Measurements from ENCODE around the gene FGD4. TPM values are rescaled to one million over a fixed set of nuclear protein-coding genes. Genes with fewer than 3 reads are reported as not detected.
A peak's percentile ranks its signal among the peaks of the same experiment; 100 is the strongest.

Gene FGD4
- total RNA-seq, 1 experiment from 2014 or later = 31.6 TPM

GRCh38 chr12:32651956-32652210 lies 252.5 kb downstream of the FGD4 start:
- Mint-ChIP-seq H3K27ac (ENCODE audit: unreplicated experiment) (no peak overlapping the region), H3K4me1 (ENCODE audit: low read depth, unreplicated experiment) (peaks cover 7% of the 10 kb centered on the region), H3K36me3 (ENCODE audit: insufficient read depth, unreplicated experiment) (peaks cover 11% of the 10 kb centered on the region), H3K9me3 (ENCODE audit: unreplicated experiment) (no peaks in the 10 kb centered on the region), H3K4me3 (ENCODE audit: unreplicated experiment) (no peak overlapping the region), H3K27me3 (ENCODE audit: insufficient read depth, unreplicated experiment) (no peaks in the 10 kb centered on the region)
- intact Hi-C loops (cut with micrococcal nuclease; ENCODE audit: unreplicated experiment) = loop anchor here (10.0 kb wide), 1 partner anchor 117 kb away; no protein-coding TSS in a partner anchor
- TF ChIP-seq, protein P1, sequence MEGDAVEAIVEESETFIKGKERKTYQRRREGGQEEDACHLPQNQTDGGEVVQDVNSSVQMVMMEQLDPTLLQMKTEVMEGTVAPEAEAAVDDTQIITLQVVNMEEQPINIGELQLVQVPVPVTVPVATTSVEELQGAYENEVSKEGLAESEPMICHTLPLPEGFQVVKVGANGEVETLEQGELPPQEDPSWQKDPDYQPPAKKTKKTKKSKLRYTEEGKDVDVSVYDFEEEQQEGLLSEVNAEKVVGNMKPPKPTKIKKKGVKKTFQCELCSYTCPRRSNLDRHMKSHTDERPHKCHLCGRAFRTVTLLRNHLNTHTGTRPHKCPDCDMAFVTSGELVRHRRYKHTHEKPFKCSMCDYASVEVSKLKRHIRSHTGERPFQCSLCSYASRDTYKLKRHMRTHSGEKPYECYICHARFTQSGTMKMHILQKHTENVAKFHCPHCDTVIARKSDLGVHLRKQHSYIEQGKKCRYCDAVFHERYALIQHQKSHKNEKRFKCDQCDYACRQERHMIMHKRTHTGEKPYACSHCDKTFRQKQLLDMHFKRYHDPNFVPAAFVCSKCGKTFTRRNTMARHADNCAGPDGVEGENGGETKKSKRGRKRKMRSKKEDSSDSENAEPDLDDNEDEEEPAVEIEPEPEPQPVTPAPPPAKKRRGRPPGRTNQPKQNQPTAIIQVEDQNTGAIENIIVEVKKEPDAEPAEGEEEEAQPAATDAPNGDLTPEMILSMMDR (IDR thresholded peaks at IDR 0.05; ENCODE audit: insufficient read depth in 1 of 2, low read depth in 1 of 2, low read length in 1 of 2, severe bottlenecking in 1 of 2, unreplicated experiment in 1 of 2) = no peak
- DNase-seq = no peak
- POLR2A ChIA-PET = no interaction called here
- no peak overlapping the region for H3K4me3 ChIP-seq (ENCODE audit: low read depth, low read length)
- CTCF ChIA-PET = interaction anchor here (0.9 kb wide), 1 partner anchor 20 kb away, joined by 3 read pairs; no protein-coding TSS in a partner anchor
- BruUV-seq (replicated peaks) = no TSS peak
- H3K36me3 ChIP-seq (ENCODE audit: control insufficient read depth, insufficient read depth, low read length) = no peaks in the 10 kb centered on the region
- H3K27me3 ChIP-seq (replicated peaks; ENCODE audit: control insufficient read depth, insufficient read depth, low read length) = no peaks in the 10 kb centered on the region
- no peaks in the 10 kb centered on the region for H3K4me1 ChIP-seq
- H3K9me3 ChIP-seq = no peaks in the 10 kb centered on the region

GRCh38 chr12:32659908-32660440 lies 260.6 kb downstream of the FGD4 start:
- Mint-ChIP-seq H3K4me3 (ENCODE audit: unreplicated experiment) (no peak overlapping the region), H3K27ac (ENCODE audit: unreplicated experiment) (no peak overlapping the region), H3K4me1 (ENCODE audit: low read depth, unreplicated experiment) (no peaks in the 10 kb centered on the region), H3K27me3 (ENCODE audit: insufficient read depth, unreplicated experiment) (no peaks in the 10 kb centered on the region), H3K9me3 (ENCODE audit: unreplicated experiment) (no peaks in the 10 kb centered on the region), H3K36me3 (ENCODE audit: insufficient read depth, unreplicated experiment) (no peaks in the 10 kb centered on the region)
- intact Hi-C loops (cut with micrococcal nuclease; ENCODE audit: unreplicated experiment) = loop anchor here (10.0 kb wide), 1 partner anchor 125 kb away; no protein-coding TSS in a partner anchor
- BruUV-seq (replicated peaks) = no TSS peak
- Histone ChIP-seq H3K27me3 (replicated peaks; ENCODE audit: control insufficient read depth, insufficient read depth, low read length) (no peaks in the 10 kb centered on the region), H3K36me3 (ENCODE audit: control insufficient read depth, insufficient read depth, low read length) (no peaks in the 10 kb centered on the region), H3K4me1 (no peaks in the 10 kb centered on the region), H3K4me3 (ENCODE audit: low read depth, low read length) (no peak overlapping the region), H3K9me3 (no peaks in the 10 kb centered on the region)
- ChIA-PET CTCF (interaction anchor here (0.6 to 0.9 kb wide), 2 partner anchors 10 to 22 kb away, joined by 3 to 4 read pairs; no protein-coding TSS in a partner anchor), POLR2A (interaction anchor here (0.6 kb wide), 1 partner anchor 48 kb away, joined by 3 read pairs; no protein-coding TSS in a partner anchor)
- TF ChIP-seq, protein P1 (IDR thresholded peaks at IDR 0.05; ENCODE audit: insufficient read depth in 1 of 2, low read depth in 1 of 2, low read length in 1 of 2, severe bottlenecking in 1 of 2, unreplicated experiment in 1 of 2) = no peak
- DNase-seq = peak in 1 of 2 experiments; percentile 27

DNA sequence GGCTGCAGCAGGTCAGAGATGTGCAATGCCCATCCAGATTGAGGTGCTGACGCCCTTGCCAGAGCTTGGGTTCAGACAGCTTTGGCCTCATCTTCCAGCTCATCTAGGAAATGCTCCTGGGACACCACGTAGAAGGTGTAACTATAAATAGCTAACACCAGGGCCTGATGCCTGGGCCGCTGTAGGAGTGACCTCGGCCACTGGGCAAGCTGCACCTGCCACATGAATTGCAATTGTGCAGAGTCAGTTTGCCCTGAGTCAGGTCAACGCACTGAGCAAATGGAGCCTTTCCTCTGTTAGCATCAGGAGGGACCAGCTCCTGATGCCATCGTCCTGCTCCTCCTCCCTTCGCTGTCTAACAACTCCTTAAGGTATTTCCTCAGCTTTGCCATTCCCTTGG lies 262.3 kb downstream of the FGD4 start:
- POLR2A ChIA-PET = no interaction called here
- H3K4me1 ChIP-seq = no peaks in the 10 kb centered on the region
- Mint-ChIP-seq H3K9me3 (ENCODE audit: unreplicated experiment) (no peaks in the 10 kb centered on the region), H3K4me1 (ENCODE audit: low read depth, unreplicated experiment) (no peaks in the 10 kb centered on the region), H3K27me3 (ENCODE audit: insufficient read depth, unreplicated experiment) (no peaks in the 10 kb centered on the region), H3K36me3 (ENCODE audit: insufficient read depth, unreplicated experiment) (no peaks in the 10 kb centered on the region), H3K4me3 (ENCODE audit: unreplicated experiment) (no peak overlapping the region), H3K27ac (ENCODE audit: unreplicated experiment) (no peak overlapping the region)
- H3K36me3 ChIP-seq (ENCODE audit: control insufficient read depth, insufficient read depth, low read length) = no peaks in the 10 kb centered on the region
- CTCF ChIA-PET = interaction anchor here (1.6 kb wide), 1 partner anchor 10 kb away, joined by 5 read pairs; no protein-coding TSS in a partner anchor
- H3K4me3 ChIP-seq (ENCODE audit: low read depth, low read length) = no peak overlapping the region
- TF ChIP-seq, protein P1 (IDR thresholded peaks at IDR 0.05; ENCODE audit: insufficient read depth in 1 of 2, low read depth in 1 of 2, low read length in 1 of 2, severe bottlenecking in 1 of 2, unreplicated experiment in 1 of 2) = no peak
- no peaks in the 10 kb centered on the region for H3K27me3 ChIP-seq (replicated peaks; ENCODE audit: control insufficient read depth, insufficient read depth, low read length)
- intact Hi-C loops (cut with micrococcal nuclease; ENCODE audit: unreplicated experiment) = loop anchor here (2.0 kb wide), 1 partner anchor 15 kb away; no protein-coding TSS in a partner anchor
- no peak for DNase-seq
- BruUV-seq (replicated peaks) = no TSS peak
- no peaks in the 10 kb centered on the region for H3K9me3 ChIP-seq

Measured in Caco-2 (cell line).